Measurements from ENCODE around the gene CDH11. TPM values are rescaled to one million over a fixed set of nuclear protein-coding genes. Genes with fewer than 3 reads are reported as not detected.

The CDH11 gene
- total RNA-seq, 4 donors from 2014 or later: 51.8 to 661 (median 96.5) TPM

GRCh38 chr16:64997751-64998150, 124.1 kb downstream of the CDH11 start:
- H3K27ac ChIP-seq: no peak overlapping the region
- no peaks in the 10 kb centered on the region for H3K9me3 ChIP-seq
- H3K27me3 ChIP-seq: no peaks in the 10 kb centered on the region
- intact Hi-C loops (cut with DNase I; ENCODE audit: low total_unique reads): no loop called here
- no peak overlapping the region for H3K4me3 ChIP-seq
- DNase-seq: no peak
- TF ChIP-seq CTCF (IDR thresholded peaks at IDR 0.05) (no peak), POLR2A (IDR thresholded peaks at IDR 0.05) (no peak)
- H3K36me3 ChIP-seq: no peaks in the 10 kb centered on the region
- H3K4me1 ChIP-seq: no peaks in the 10 kb centered on the region

- intact Hi-C loops (cut with DNase I; ENCODE audit: low total_unique reads): no loop called here
- Histone ChIP-seq H3K27me3 (no peaks in the 10 kb centered on the region), H3K4me3 (no peak overlapping the region), H3K27ac (no peak overlapping the region), H3K4me1 (no peaks in the 10 kb centered on the region), H3K36me3 (no peaks in the 10 kb centered on the region), H3K9me3 (no peaks in the 10 kb centered on the region)
- DNase-seq: no peak
- TF ChIP-seq CTCF (IDR thresholded peaks at IDR 0.05): no peak
- no peak for TF ChIP-seq POLR2A (IDR thresholded peaks at IDR 0.05)
These were observed 124.7 kb downstream of the CDH11 start for GRCh38 chr16:64997121-64997520.

GRCh38 chr16:64996641-64997040, 125.2 kb downstream of the CDH11 start:
- H3K27me3 ChIP-seq: no peaks in the 10 kb centered on the region
- TF ChIP-seq CTCF (IDR thresholded peaks at IDR 0.05): no peak
- no peak for TF ChIP-seq POLR2A (IDR thresholded peaks at IDR 0.05)
- no peak overlapping the region for H3K27ac ChIP-seq
- H3K4me1 ChIP-seq: no peaks in the 10 kb centered on the region
- intact Hi-C loops (cut with DNase I; ENCODE audit: low total_unique reads): no loop called here
- no peak overlapping the region for H3K4me3 ChIP-seq
- H3K36me3 ChIP-seq: no peaks in the 10 kb centered on the region
- no peak for DNase-seq
- H3K9me3 ChIP-seq: no peaks in the 10 kb centered on the region

- no peaks in the 10 kb centered on the region for H3K4me1 ChIP-seq
- H3K9me3 ChIP-seq: no peaks in the 10 kb centered on the region
- H3K27me3 ChIP-seq: no peaks in the 10 kb centered on the region
- no peak overlapping the region for H3K4me3 ChIP-seq
- H3K27ac ChIP-seq: no peak overlapping the region
- TF ChIP-seq CTCF (IDR thresholded peaks at IDR 0.05) (no peak), POLR2A (IDR thresholded peaks at IDR 0.05) (no peak)
- DNase-seq: no peak
- H3K36me3 ChIP-seq: no peaks in the 10 kb centered on the region
- intact Hi-C loops (cut with DNase I; ENCODE audit: low total_unique reads): no loop called here
These were observed 128.4 kb downstream of the CDH11 start for GRCh38 chr16:64993464-64993863.

- no peaks in the 10 kb centered on the region for H3K9me3 ChIP-seq
- no peak overlapping the region for H3K4me3 ChIP-seq
- no peaks in the 10 kb centered on the region for H3K4me1 ChIP-seq
- TF ChIP-seq CTCF (IDR thresholded peaks at IDR 0.05) (no peak), POLR2A (IDR thresholded peaks at IDR 0.05) (no peak)
- DNase-seq: no peak
- no peak overlapping the region for H3K27ac ChIP-seq
- intact Hi-C loops (cut with DNase I; ENCODE audit: low total_unique reads): no loop called here
- no peaks in the 10 kb centered on the region for H3K27me3 ChIP-seq
- no peaks in the 10 kb centered on the region for H3K36me3 ChIP-seq
These were observed 130.9 kb downstream of the CDH11 start for GRCh38 chr16:64991001-64991400.
